ENCODE results near the gene CLASRP.

DNA sequence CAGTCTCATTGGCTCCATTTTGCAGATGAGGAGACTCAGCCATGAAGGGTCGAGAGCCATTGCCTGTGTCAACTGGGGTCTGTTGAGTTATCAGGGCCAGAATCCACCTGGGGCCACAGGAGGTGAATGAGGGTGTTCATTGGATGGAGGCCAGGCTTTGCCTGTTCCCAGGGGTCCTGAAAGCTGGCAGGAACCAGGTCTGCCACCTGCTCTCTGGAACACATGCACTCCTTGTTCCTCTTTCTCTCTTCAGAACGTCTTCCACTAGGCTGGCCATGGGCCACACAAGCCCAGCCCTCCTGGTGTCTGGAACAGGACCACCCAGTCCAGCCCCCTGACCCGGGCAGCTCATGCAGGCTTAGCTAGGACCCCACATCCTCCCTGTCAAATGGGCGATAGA, 75.3 kb downstream of the CLASRP start:
- TF ChIP-seq, protein P1, sequence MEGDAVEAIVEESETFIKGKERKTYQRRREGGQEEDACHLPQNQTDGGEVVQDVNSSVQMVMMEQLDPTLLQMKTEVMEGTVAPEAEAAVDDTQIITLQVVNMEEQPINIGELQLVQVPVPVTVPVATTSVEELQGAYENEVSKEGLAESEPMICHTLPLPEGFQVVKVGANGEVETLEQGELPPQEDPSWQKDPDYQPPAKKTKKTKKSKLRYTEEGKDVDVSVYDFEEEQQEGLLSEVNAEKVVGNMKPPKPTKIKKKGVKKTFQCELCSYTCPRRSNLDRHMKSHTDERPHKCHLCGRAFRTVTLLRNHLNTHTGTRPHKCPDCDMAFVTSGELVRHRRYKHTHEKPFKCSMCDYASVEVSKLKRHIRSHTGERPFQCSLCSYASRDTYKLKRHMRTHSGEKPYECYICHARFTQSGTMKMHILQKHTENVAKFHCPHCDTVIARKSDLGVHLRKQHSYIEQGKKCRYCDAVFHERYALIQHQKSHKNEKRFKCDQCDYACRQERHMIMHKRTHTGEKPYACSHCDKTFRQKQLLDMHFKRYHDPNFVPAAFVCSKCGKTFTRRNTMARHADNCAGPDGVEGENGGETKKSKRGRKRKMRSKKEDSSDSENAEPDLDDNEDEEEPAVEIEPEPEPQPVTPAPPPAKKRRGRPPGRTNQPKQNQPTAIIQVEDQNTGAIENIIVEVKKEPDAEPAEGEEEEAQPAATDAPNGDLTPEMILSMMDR (IDR thresholded peaks at IDR 0.05; ENCODE audit: insufficient read depth, low read length), result no peak
- TF ChIP-seq, protein P2, sequence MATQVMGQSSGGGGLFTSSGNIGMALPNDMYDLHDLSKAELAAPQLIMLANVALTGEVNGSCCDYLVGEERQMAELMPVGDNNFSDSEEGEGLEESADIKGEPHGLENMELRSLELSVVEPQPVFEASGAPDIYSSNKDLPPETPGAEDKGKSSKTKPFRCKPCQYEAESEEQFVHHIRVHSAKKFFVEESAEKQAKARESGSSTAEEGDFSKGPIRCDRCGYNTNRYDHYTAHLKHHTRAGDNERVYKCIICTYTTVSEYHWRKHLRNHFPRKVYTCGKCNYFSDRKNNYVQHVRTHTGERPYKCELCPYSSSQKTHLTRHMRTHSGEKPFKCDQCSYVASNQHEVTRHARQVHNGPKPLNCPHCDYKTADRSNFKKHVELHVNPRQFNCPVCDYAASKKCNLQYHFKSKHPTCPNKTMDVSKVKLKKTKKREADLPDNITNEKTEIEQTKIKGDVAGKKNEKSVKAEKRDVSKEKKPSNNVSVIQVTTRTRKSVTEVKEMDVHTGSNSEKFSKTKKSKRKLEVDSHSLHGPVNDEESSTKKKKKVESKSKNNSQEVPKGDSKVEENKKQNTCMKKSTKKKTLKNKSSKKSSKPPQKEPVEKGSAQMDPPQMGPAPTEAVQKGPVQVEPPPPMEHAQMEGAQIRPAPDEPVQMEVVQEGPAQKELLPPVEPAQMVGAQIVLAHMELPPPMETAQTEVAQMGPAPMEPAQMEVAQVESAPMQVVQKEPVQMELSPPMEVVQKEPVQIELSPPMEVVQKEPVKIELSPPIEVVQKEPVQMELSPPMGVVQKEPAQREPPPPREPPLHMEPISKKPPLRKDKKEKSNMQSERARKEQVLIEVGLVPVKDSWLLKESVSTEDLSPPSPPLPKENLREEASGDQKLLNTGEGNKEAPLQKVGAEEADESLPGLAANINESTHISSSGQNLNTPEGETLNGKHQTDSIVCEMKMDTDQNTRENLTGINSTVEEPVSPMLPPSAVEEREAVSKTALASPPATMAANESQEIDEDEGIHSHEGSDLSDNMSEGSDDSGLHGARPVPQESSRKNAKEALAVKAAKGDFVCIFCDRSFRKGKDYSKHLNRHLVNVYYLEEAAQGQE (IDR thresholded peaks at IDR 0.05; ENCODE audit: insufficient replicate concordance, low read depth), result no peak

Measured in HL-60 (cell line).